Tibial nerve (tissue), 4 donors: ENCODE measurements around the gene RAET1L.

Experiments used
- EP300 ChIP-seq, 2 donors: sonication (generic); formaldehyde crosslinking; IDR thresholded peaks; one replicate each; pipeline ENCODE4 v1.6.1; 2017; ENCODE audit warnings: antibody characterized with exemption in 2 of 2, mild to moderate bottlenecking in 1 of 2
- TF ChIP-seq, protein P1 (sequence below), 5 experiments: fragments of 200-600 bp in 3 of 5; fragments of 450-650 bp in 2 of 5; sonication (generic) in 3 of 5; IDR thresholded peaks; one replicate each; pipeline ENCODE4 v1.5.1; 2016 to 2019; ENCODE audit warnings: antibody characterized with exemption in 5 of 5, mild to moderate bottlenecking in 3 of 5, moderate library complexity in 2 of 5

DNA sequence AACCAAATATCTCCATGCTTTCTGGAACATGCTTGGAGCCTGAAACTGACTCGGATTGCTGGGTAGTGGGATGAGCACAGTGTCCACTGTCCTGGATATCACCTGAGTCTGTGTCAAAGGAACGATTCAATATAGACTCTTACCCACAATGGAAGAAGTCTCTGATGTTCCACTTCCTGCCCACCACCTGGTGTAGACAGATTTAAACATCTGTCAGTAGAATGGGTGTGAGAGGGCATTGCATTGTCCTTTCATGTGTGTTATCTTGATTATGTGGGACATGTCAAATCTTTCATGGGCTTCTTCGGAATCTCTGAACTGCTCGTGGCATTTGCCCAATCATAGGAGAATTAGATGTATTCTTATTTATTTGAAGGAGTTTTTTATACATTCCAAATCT, 22.8 kb upstream of the RAET1L start:
- TF ChIP-seq, protein P1, sequence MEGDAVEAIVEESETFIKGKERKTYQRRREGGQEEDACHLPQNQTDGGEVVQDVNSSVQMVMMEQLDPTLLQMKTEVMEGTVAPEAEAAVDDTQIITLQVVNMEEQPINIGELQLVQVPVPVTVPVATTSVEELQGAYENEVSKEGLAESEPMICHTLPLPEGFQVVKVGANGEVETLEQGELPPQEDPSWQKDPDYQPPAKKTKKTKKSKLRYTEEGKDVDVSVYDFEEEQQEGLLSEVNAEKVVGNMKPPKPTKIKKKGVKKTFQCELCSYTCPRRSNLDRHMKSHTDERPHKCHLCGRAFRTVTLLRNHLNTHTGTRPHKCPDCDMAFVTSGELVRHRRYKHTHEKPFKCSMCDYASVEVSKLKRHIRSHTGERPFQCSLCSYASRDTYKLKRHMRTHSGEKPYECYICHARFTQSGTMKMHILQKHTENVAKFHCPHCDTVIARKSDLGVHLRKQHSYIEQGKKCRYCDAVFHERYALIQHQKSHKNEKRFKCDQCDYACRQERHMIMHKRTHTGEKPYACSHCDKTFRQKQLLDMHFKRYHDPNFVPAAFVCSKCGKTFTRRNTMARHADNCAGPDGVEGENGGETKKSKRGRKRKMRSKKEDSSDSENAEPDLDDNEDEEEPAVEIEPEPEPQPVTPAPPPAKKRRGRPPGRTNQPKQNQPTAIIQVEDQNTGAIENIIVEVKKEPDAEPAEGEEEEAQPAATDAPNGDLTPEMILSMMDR (IDR thresholded peaks at IDR 0.05), result no peak
- no peak for TF ChIP-seq EP300 (IDR thresholded peaks at IDR 0.05)
